T-helper 2 cell (primary cell): ENCODE results near the gene UBR4.

Experiments
- DNase-seq, 5 experiments: peaks; one replicate each; pipeline versions ENCODE4 v3.0.0 to v3.0.0-alpha.2; 2012 to 2022

Gene UBR4

DNA sequence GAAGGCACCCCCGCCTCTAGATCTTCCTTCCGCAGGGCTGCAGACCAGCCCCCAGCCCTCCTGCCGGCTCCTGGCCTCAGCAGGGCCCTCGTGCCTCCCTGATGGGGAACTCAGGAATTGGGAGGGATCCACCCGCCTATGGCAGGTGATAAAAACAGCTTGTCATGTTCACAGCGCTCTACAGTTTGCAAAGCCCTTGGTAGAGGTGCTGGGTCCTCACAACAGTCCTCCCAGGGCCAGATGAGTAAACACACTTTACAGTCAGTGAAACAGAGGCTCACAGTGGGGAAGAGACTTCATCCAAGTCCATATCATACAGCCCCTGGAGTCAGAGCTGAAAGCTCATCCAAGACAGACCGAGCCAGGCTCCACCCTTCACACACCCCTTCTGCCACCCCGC, 156.6 kb downstream of the UBR4 start:
- DNase-seq: no peak

DNA sequence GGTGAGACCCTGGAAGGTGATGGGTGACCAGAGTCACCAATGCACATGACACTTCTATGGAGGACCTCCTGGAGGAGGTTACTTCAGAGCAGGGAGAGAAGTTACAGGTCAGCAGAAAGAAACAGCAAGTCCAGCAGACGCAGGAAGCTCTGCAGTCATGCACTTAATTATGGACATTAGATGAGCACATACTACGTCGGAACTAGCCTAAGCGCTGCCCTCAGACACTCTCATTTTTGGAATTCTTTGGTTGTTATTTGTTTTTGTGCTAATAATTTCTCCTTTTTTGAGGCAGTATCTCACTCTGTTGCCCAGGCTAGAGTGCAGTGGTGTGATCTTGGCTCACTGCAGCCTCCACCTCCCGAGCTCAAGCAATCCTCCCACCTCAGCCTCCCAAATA, 160.3 kb downstream of the UBR4 start:
- no peak for DNase-seq

DNA sequence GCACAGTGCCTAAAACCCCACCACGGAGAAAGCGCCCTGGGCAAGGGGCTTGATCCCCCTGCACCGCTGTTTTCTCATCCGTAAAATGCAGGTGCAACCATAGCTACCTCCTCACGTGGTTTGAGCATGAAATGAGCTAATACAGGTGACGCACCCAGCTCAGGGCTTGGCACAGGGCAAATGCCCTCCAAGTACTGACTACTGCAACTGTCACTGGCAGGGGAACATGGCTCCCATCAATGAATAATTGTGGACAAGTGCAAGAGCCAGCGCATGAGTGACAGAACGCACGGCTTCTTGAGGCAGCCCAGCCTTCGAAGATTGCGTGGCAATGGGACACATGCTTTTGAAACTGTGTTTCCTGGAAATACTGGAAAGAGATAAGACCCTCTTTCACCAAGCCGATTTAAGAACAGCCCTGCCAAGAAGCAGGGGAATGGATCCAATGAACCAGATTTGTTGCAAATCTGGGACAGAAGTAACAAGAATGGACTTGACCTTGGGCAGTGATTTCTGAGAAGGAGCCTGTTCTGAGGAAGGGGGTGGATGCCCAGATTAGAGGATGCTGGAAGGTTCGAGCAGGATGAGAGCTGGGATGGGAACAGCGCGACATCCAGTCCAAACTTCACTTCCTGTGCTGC, 160.8 kb downstream of the UBR4 start:
- DNase-seq: no peak

DNA sequence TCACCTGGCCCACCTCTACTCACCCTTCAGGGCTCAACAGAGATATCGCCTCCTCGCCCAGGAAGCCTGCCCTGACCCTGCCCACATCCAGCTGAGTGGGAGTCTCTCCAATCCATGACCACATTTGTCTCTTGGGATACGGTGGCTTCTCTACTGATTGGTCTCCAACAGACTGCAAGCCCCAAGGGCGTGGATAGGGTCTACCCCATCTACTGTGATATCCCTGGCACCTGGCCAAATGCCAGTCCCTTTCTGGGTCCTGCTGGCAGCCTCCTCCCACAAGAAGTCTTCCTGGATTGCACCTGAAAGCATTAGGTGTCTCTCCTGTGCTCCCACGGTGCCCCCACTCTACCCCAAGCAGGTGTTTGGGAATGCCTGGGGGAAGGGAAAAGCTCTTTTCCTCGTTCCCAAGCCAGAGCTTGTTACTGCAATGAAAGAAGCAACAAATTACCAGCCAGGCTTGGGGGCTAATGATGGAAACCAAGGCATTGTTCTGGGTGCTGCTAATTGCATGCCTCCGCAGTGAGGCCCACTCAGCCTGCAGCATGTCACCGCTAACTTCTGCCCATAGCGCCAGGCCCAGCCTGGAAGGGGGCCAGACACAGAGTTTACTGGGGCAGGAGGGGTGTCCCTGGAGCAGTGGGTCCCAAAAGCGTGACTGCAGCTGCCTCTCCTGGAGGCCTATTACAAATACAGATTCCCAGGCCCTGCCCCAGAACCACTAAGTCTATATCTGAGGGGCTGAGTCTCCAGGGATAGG, 162.9 kb downstream of the UBR4 start:
- no peak for DNase-seq

DNA sequence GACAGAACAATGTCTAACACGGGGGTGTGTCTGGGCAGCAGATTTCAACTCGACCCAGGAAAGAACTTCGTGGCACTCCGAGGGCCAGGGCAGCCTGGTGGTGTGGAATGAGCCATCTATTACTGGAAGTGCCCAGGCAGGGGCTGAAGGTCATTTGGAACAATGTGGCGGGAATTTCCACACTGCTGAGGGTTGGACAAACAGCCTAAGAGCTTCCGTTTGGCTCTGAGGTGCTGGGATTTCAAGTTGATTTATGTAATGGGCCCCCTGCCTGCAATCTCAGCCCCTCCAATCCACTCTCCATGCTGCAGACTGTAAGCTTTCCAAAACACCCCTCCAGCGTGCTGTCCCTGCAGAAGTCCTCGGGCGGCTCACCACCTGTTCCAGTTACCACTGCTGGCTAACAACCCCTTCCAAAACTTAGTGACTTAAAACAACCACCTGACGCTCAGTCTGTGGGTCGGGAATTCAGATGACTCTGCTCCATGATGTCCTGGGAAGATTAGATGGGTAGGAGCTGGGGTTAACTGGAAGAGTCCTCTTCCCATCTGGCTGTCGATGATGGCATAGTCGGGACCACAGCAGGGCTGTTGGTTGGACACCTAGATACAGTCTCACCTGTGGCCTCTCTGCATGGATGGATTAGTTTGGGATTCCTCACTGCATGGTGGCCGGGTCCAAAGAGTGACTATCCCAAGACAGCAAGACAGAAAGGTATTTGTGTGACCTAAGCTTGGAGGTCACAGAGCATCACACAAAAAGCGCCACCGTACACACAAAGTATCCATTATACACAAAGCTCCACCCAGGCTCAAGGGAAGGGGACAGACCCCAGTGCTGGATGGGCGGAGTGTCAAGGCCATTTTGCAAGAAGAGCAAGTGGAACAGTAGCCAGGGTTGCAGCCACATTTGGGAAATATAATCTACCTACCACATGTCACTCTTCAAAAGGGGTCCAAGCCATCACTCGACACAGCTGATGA, 163.9 kb downstream of the UBR4 start:
- no peak for DNase-seq

DNA sequence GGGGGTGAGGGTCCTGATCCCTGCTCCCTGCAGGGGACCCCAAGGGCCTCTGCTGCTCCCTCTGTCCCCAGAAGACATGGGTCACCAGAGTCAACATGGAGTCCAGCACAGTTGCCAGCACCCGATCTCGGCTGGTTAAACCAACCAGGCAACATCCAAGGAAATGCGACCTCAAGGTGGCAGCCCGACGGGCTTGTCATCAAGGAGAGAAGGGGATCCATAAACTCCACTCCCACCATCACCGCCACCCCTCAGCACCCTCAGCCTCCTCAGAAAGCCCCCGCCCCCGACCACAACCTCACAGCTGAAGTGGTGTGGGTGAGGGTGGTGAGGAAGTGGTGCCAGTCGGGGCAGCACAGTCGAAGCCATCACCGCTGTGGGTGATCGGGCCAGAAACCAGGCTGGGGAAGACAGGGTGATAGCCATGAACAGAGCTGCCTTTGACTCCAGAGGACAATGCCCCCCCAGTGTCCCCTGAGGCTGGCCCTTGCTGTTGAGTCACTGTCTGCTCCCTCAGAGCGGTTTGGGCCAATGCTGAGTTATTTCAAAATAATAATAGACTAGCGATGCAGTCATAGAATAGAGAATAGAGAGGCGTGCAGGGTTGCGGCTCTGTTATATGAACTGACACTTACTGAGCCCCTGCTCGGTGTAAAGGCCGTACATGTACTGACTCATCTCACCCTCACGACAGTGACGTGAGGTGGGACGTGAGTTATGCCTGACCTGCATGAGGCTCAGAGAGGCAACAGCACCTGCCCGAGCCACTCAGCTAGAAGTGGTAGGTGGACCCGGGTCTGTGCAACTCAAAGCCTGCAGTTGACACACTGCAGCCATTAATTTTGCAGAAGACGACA, 164.9 kb downstream of the UBR4 start:
- peak in 2 of 5 experiments; percentile 24 to 61 for DNase-seq

DNA sequence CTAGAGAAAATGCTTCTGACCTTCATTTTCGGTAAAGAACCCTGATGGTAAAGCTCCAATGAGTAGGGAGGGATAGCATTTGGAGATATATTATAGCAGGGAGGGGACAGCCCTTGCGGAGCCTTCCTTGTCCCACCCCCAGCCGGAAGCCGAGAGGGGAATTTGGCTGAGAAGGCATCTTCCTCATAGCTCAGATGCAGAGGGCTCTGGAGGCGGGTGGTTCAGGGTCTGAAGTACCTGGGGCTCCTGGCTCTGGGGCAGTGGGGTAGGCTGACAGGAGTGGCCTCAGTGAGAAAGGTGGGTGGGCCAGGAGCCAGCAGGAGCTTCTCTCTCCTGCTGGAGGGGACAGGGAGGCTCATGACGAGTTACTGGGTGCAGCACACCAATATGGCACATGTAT, 165.6 kb downstream of the UBR4 start:
- DNase-seq: no peak

DNA sequence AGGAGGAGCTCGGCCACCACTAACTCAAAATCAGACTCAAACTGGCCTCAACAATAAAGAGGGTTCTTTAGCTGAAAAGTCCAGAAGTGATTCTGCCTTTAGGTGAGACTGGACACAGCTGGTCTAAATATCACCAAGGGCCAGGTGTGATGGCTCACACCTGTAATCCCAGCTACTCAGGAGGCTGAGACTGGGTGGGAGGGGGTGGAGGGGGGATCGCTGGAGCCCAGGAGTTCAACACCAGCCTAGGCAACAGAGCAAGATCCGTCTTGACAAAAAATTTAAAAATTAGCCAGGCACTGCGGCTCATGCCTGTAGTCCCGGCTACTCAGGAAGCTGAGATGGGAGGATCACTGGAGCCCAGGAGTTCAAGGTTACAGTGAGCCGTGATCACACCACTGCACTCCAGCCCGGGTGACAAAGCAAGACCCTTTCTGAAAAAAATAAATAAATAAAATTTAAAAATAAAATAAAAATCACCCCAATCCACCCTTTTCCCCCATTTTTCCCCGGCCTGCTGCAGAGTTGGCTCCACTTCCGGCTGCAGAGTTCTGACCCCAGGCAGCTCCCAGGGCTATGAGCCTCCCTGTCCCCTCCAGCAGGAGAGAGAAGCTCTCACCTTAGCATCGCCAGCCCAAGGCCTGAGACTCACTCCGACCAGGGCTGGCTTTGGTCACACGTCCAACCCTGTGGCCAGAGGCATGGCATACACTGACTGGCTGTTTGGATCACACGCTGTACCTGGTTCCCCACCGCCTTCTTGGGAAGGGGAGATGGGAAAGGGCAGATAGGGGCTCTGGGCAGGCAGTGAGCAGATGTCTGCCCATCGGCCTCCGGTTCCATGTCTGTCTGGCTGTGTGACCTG, 166.3 kb downstream of the UBR4 start:
- DNase-seq: no peak

DNA sequence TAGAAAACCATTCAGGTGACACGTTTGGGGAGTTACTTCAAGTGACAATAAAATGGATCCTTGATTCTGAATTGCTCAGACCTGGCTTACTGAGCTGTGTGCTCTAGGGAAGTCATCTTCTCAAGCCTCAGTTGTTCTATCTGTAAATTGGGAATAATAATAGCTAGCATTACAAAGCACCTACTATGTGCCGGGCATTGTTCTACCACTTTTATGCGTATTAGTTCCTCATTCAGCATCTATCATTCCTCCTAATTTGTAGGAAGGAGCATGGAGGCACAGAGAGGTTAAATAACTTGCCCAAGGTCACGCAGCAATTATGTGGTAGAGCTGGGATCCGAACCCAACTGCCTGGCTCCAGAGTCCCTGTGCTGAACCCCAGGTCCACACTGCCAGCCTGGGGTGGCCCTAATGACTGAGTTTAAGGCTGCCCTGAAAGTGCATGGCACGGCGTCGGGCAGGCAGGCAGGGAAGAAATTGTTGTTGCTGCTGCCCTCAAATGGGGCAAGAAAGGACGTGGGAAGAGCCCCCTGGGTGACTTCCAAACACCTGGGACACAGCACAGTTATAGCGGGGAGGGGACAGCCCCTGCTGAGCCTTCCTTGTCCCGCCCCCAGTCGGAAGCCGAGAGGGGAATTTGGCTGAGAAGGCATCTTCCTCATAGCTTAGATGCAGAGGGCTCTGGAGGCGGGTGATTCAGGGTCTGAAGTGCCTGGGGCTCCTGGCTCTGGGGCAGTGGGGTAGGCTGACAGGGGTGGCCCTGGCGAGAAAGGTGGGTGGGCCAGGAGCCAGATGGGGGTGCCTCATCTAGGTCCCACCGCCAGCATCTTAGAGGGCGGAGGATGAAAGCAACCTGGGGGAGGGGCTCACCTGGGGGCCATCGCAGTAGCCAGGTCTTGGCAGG, 167.1 kb downstream of the UBR4 start:
- DNase-seq: no peak

DNA sequence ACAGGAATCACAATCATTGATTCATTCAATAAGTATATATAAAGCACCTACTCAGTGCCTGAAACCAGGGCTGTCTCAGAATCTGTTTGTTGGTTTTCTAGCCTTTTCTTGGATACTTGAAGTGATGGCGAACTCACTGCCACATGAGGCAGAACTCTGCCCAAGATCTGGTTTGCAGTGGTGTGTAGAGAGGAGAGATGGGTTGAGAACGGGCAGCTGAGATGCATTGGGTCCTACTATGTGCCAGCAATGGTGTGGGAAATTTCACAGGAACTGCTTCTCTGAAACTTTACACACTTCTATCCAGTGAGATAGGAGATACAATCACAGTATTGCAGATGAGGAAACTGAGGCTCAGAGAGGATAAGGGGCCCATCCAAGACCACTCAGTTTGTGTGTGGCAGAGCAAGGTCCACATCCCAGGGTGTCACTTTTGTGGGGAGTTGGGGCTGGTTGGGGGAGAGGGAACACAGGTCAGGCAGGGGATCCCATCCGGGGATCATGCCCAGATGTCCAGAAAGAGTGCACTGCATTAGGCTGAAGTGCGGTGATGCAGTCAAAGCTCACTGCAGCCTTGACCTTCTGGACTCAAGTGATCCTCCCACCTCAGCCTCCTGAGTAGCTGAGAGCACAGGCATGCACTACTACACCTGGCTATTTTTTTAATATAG, 169.9 kb downstream of the UBR4 start:
- no peak for DNase-seq

DNA sequence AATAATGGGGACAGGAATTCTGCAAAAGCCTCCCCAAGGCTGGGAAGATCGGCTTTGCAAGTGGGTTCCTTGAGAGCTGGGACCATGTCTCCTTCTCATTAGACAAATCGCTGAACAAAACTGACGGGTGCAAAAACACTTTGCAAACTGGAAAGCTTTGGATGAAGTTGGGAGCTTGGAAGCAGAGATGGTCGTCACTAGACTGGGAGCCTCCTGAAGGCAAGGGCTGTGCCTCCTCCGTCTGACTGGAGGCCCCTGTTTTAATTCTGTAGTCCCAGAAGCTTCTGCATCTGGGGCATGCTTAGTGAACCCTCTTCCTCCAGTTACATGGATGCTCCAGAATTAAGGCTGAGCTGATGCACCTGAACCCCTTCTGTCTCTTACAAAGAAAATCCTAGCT, 171.3 kb downstream of the UBR4 start:
- no peak for DNase-seq

DNA sequence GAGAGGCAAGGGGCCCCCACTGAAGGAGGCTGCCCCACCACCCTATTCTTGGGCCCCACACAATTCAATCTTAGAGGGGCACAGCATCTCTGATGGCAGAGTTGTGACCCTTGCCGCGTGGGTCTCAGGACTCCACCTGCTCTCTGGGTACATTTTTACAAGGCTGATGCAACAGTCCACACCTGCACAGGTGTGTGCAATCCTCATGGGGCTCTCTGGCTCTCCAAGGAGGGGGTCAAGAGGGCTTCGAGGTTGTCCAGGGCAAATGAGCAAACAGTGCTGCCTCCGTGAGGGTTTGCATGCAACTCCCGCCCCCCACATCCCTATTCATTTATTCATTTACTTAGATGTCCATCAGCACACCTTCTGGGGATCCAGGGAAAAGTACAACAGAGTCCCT, 172.0 kb downstream of the UBR4 start:
- DNase-seq: no peak

DNA sequence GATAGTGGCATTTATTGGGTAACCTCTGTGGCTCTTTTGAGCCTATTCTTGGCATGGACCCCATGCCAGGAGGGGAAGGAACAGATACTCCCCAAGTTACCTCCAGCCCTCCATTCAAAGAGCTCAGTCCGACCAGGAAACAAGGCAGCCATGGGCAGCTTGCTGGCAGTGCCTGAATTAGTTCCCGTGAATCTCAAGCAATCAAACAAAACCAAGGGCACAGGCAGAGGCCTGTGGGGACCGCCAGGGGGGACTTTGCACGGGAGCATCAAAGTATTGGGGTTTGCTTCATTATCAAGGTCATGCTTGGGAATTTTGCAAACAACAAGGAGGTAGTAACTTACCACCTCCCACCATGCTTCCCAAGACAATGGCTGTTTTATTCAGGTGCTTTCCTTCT, 172.4 kb downstream of the UBR4 start:
- no peak for DNase-seq

DNA sequence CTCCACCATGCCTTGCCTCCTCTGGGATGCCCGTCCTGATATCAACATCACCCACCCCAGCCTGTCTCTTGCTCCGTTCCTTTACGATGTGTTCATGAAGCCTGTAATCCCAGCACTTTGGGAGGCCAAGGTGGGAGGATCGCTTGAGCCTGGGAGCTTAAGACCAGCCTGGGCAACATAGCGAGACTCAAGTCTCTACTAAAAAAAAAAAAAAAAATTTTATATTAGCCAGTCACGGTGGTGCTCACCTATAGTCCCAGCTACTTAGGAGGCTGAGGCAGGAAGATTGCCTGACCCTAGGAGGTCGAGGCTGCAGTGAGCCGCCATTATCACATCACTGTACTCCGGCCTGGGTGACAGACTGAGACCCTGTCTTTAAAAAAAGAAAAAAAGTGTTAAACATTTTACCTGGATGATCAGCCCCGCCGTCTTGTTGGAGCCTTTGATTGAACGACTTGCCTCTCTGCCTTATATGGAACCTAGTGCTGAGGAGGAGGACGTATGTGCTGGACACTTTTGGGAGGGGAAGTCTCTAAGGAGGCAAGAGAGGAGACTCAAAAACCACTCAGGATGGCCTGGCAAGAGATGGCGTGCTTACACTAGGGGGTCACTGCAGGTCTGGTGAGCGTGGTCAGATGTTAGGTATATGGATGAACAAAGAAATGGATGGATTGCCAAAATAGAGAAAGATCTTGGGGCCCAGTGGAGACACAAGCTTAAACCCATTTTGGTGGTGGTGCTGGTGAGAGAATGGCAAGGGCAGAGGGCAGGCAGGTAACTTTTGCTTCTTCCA, 173.1 kb downstream of the UBR4 start:
- no peak for DNase-seq

DNA sequence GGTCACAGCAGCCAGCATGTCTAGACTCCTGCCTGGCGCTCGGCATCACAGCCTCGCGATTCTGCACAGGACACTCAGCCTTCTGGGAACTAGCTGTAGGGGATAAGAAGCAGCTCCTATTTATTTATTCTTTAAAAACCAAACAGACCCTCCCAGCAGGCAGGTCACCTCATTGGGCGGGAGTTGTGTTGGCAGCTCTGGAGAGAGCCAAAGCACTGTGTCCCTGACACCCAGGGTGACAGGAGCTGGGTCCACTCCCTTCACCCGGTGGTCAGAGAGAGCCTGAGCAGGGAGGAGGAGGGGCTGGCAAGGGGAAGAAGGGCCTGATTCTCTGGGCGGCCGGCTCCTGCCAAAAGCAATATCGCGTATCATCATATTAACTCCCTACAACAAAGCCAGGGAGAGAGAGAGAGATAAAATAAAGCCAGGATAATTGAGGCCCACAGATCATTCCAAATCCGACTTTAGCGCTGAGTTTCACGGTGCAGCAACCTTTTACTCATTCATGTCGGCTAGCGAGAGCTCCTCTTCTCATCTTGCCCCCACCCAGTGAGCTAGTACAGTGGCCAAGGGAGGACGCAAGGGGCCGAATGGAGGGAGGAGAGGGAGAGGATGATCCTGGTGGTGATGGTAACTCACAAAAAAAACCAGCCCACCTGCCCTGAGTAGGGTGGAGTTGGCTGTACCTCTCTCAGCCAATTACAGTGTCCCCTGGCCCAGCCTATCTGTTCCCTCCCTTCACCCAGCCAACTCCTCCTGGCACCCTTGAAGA, 173.8 kb downstream of the UBR4 start:
- DNase-seq: no peak

DNA sequence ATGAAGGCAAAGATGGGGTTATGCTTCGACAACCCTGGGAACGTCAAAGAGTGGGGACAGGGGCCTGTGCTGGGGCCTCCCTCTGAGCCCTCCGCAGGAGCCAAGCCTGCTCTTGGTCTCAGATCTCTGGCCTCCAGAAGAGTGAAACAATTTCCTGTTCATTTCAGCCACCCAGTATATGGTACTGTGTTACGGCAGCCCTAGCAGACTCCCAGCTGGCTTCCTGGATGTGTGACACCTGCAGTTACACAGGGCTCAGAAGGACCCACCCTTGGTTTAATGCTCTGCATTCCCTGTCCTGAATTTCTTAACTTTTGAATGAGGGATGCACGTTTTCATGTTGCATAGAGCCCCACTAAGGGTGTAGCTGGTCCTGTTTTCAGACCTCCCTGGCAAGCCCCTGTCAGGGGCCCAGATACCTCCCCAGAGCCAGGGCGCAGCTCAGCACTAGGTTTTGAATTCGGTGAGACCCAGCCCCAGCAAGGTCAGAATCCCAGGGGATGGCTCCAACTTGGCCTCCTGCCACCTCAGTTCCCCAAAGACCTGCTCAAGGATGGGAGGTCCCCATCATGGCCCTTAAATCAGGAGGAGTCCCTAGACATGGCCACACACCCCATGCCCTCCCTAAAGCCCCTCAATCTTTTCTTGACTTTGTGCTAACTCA, 174.6 kb downstream of the UBR4 start:
- no peak for DNase-seq

DNA sequence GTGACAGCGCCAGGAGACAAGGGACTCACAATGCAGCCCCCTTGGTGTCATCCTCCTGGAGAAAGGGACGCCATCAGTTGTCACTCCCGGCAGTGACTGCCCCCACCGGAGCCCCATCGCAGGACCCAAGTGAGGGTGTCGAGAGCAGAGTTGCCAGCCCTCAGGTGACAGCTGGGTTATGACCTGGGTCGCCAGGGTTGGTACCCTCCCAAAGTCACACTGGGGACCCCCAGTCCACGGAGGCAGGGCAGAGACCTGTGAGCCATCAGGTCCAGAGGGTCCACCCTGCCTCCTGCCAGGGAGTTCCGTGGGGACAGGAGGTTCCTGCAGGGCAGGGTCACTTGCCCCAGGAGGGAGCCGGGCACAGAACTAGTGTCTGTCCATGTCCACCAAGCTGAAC, 175.3 kb downstream of the UBR4 start:
- DNase-seq: no peak
